Upper lobe of left lung (tissue), 4 donors: ENCODE measurements around the gene LRPPRC.

ENCODE experiments used
- EP300 ChIP-seq, 4 donors: sonication (generic); formaldehyde crosslinking; IDR thresholded peaks; one replicate each; pipeline ENCODE4 v1.5.1; 2017; ENCODE audit warnings: antibody characterized with exemption in 4 of 4, control low read depth in 2 of 4
- POLR2A ChIP-seq, 4 donors: fragments of 450-650 bp; IDR thresholded peaks; one replicate each; pipeline ENCODE4 v1.5.1; 2016 to 2017; ENCODE audit warnings: antibody characterized with exemption in 4 of 4, mild to moderate bottlenecking in 2 of 4
- POLR2AphosphoS5 ChIP-seq, 2 donors: sonication (generic); formaldehyde crosslinking; IDR thresholded peaks; one replicate each; pipeline ENCODE4 v1.5.1; 2017; ENCODE audit warnings: antibody characterized with exemption in 2 of 2
- TF ChIP-seq, protein P1 (sequence below), 6 experiments: fragments of 450-650 bp in 4 of 6; fragments of 200-600 bp in 2 of 6; sonication (generic) in 2 of 6; IDR thresholded peaks; one replicate each; pipeline ENCODE4 v1.5.1; 2016 to 2019; ENCODE audit warnings: antibody characterized with exemption in 6 of 6

DNA sequence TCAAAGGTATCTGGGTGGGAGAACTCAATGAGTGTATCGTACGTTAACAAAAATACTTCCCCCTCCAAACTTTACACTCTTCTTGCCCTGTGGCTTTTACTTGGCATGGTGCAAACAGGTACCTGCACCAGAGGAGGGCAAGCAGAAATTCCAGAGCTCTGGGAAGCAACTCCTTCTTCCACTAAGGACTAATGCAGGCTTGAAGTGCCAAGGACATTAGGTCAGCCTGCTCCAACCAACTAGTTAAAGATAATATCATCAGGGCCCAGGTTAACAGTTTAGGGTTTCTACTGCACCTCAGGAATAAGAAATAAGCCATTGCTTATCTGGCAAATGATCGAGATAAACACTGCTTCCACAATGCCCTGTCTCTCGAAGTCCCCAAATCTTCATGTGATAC lies 70.4 kb downstream of the LRPPRC start:
- TF ChIP-seq POLR2A (IDR thresholded peaks at IDR 0.05), result no peak
- TF ChIP-seq, protein P1, sequence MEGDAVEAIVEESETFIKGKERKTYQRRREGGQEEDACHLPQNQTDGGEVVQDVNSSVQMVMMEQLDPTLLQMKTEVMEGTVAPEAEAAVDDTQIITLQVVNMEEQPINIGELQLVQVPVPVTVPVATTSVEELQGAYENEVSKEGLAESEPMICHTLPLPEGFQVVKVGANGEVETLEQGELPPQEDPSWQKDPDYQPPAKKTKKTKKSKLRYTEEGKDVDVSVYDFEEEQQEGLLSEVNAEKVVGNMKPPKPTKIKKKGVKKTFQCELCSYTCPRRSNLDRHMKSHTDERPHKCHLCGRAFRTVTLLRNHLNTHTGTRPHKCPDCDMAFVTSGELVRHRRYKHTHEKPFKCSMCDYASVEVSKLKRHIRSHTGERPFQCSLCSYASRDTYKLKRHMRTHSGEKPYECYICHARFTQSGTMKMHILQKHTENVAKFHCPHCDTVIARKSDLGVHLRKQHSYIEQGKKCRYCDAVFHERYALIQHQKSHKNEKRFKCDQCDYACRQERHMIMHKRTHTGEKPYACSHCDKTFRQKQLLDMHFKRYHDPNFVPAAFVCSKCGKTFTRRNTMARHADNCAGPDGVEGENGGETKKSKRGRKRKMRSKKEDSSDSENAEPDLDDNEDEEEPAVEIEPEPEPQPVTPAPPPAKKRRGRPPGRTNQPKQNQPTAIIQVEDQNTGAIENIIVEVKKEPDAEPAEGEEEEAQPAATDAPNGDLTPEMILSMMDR (IDR thresholded peaks at IDR 0.05), result no peak
- TF ChIP-seq POLR2AphosphoS5 (IDR thresholded peaks at IDR 0.05), result no peak
- TF ChIP-seq EP300 (IDR thresholded peaks at IDR 0.05), result no peak
